Effector memory CD4-positive, alpha-beta T cell (primary cell): ENCODE data around the gene CENPP.

ENCODE experiments used
- DNase-seq, 3 donors: peaks; one replicate each; pipeline ENCODE4 v3.0.0-alpha.2; 2020
- H3K27ac ChIP-seq: 2 replicates; pipeline ENCODE4 v1.7.0; 2013; ENCODE audit warnings: mild to moderate bottlenecking, low read length, moderate library complexity; ENCODE audit not compliant: insufficient read depth, poor library complexity, severe bottlenecking
- H3K27me3 ChIP-seq: replicated peaks from 2 replicates; pipeline ENCODE4 v1.7.0; 2013; ENCODE audit warnings: mild to moderate bottlenecking, low read length; ENCODE audit not compliant: insufficient read depth, control insufficient read depth, poor library complexity, severe bottlenecking
- H3K36me3 ChIP-seq: 2 replicates; pipeline ENCODE4 v1.7.0; 2013; ENCODE audit warnings: mild to moderate bottlenecking, low read length, moderate library complexity; ENCODE audit not compliant: control insufficient read depth, insufficient read depth
- H3K4me1 ChIP-seq: 2 replicates; pipeline ENCODE4 v1.7.0; 2013; ENCODE audit warnings: low read length, mild to moderate bottlenecking; ENCODE audit not compliant: control insufficient read depth, insufficient read depth, poor library complexity, severe bottlenecking
- H3K4me3 ChIP-seq: 2 replicates; pipeline ENCODE4 v1.7.0; 2013; ENCODE audit warnings: low read length, low read depth, mild to moderate bottlenecking; ENCODE audit not compliant: insufficient read depth, poor library complexity, severe bottlenecking
- H3K9me3 ChIP-seq: 2 replicates; pipeline ENCODE4 v1.7.0; 2013; ENCODE audit warnings: mild to moderate bottlenecking, low read length, moderate library complexity; ENCODE audit not compliant: control insufficient read depth

The CENPP gene

DNA sequence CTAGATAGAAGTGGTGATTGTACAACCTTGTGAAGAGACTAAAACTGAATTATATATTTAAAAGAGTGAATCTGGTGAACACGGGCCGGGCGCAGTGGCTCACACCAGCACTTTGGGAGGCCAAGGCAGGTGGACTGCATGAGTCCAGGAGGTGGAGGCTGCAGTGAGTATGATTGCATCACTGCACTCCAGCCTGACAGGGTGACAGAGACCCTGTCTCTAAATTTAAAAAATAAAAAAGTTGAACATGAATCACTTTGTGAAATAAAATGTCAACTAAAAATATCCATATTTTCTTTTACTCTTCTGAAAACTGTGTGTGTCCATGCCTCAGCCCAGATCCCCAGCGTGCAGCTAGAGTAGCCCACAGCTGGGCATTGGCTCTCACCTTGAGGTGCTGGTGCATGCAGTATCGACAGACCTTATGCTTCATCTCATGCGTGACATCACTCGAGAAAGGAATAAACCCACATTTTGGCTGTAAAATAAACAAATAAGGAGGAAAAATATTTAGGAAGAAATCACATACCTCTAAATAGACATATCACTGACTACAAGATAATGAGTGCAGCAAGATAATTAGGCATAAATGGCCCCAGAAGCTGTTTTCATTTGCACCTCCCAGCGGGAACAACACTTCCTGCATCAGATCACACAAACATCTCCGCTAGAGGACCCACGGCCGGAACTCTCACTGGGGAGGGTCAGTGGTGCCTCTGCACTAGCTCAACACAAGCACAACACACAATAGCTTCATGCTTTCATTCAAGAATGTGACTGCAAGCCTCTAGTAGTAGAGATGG is 322.1 kb downstream of the CENPP start:
- Histone ChIP-seq H3K36me3 (peaks cover 70% of the 10 kb centered on the region), H3K27ac (no peak overlapping the region), H3K9me3 (no peaks in the 10 kb centered on the region), H3K4me1 (no peaks in the 10 kb centered on the region), H3K27me3 (no peaks in the 10 kb centered on the region), H3K4me3 (no peak overlapping the region)
- no peak for DNase-seq

DNA sequence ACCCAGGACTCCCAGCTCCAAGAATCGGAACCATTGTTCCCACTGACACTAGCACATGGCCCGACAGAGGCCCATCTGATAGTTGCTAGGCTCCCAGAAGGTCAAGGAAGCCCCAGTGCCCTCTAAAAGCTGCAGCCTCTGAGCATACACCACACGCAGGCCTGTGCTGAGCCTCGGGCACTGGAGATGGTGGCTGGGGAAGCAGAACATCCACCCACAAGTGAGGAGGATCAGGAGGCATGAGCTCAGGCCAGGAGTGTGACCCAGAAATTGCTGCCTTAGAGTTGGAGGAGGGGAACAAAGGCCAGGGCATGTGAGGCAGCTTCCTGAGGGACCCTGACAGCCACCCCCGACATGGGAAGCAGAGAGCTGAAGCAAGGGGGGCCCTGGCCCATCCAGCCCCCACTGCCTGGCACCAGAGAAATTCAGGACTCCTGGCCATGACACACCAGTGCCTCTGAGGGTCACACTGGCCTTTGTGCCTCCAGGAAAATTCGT is 322.8 kb downstream of the CENPP start:
- H3K27ac ChIP-seq = no peak overlapping the region
- H3K9me3 ChIP-seq = no peaks in the 10 kb centered on the region
- H3K27me3 ChIP-seq = no peaks in the 10 kb centered on the region
- H3K4me1 ChIP-seq = no peaks in the 10 kb centered on the region
- no peak for DNase-seq
- no peak overlapping the region for H3K4me3 ChIP-seq
- peaks cover 64% of the 10 kb centered on the region for H3K36me3 ChIP-seq

DNA sequence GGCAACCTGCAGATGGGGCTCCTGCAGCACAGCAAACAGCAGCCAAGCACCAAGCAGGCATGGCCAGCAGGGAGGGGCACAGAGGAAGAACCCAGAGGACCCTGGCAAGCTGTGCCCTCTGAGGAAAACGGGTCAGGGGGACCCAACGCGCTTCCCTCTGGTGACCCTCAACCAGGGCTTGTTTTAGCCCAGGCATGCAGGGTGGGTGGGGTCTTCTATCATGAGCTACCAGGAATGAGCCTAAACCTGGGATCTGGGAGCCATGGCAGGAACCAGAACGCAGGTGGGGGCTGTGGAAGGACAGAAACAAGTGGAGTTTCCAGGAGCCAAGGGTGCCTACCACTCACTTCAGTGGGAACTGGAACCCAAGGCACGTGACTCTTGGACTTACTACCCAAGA is 323.3 kb downstream of the CENPP start:
- H3K4me3 ChIP-seq = no peak overlapping the region
- DNase-seq = no peak
- H3K4me1 ChIP-seq = no peaks in the 10 kb centered on the region
- H3K36me3 ChIP-seq = peaks cover 59% of the 10 kb centered on the region
- H3K27me3 ChIP-seq = no peaks in the 10 kb centered on the region
- H3K27ac ChIP-seq = no peak overlapping the region
- no peaks in the 10 kb centered on the region for H3K9me3 ChIP-seq

DNA sequence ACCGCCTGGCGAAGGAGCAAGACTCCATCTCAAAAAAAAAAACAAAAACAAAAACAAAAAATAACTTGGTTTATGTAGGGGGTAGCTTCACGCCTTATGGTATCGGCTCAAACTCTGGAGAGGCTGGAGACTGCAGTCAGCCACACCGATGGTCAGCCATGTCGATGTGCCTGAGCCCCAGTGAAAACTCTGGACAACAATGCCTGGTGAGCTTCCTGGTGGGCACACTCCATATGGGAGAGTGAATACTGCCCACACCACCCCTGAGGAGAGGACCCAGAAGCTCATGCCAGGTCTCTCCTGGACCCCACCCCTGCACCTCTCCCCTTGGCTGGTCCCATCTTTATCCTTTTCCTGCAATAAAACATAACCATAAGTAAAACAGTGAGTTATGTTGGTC is 324.5 kb downstream of the CENPP start:
- DNase-seq = no peak
- H3K27me3 ChIP-seq = no peaks in the 10 kb centered on the region
- H3K27ac ChIP-seq = no peak overlapping the region
- peaks cover 59% of the 10 kb centered on the region for H3K36me3 ChIP-seq
- H3K9me3 ChIP-seq = no peaks in the 10 kb centered on the region
- no peaks in the 10 kb centered on the region for H3K4me1 ChIP-seq
- H3K4me3 ChIP-seq = no peak overlapping the region

DNA sequence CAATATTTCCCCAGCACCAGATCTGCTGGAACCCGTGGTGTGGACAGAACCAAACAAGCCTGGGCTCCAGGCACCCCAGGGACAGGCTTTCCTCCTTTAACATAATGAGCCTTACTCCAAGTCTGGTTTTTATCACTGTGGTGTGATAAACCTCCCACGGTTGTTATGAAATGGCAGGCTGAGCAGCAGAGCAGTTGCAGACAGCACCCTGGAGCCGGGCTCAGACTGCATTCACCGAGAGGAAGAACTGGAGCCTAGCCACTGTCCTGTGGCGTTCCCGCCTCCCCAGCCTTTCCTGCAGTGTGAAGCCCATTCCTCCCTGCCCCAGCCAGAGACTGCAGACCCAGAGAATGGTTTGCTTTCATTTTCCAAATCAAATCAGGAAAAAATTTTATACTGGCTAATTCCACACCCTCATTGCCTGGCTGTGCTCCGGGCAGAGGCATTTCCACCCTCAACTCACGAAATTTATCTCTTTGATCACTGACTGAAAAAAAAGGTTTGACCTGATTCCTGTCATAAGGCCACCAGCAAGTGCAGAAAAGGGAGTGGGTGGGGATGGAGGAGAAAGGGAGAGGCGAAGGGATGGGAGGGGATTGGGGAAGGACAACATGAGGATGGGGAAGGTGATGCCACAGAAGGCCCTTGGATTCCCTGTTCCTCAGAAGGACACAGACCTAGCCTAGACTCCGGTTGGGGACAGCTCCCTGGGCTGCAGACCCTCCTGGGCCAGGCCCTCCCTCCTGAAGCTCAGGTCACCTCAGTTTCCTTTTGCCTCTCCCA is 325.3 kb downstream of the CENPP start:
- Histone ChIP-seq H3K4me3 (no peak overlapping the region), H3K9me3 (no peaks in the 10 kb centered on the region), H3K4me1 (no peaks in the 10 kb centered on the region), H3K36me3 (peaks cover 58% of the 10 kb centered on the region), H3K27ac (no peak overlapping the region), H3K27me3 (no peaks in the 10 kb centered on the region)
- no peak for DNase-seq

DNA sequence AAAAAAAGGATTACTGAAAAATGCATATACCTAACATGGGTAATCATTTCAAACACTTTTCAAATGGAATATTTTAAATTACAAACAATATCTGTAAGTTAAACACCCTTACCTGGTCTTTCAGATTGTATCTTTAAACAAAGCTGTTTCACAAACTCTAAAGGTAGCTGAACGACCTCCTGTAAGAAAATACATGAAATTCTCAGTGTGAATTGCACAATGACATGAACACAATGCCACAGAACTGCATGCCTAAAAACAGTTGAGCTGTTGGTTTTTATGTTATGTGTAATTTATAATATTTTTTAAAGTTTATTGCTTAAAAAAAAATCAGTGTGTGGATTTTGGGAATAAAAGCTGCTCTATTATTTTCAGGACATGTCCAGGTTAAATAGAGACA is 326.7 kb downstream of the CENPP start:
- no peak overlapping the region for H3K27ac ChIP-seq
- no peak overlapping the region for H3K4me3 ChIP-seq
- H3K9me3 ChIP-seq = no peaks in the 10 kb centered on the region
- H3K36me3 ChIP-seq = peaks cover 65% of the 10 kb centered on the region
- no peaks in the 10 kb centered on the region for H3K27me3 ChIP-seq
- no peak for DNase-seq
- no peaks in the 10 kb centered on the region for H3K4me1 ChIP-seq

DNA sequence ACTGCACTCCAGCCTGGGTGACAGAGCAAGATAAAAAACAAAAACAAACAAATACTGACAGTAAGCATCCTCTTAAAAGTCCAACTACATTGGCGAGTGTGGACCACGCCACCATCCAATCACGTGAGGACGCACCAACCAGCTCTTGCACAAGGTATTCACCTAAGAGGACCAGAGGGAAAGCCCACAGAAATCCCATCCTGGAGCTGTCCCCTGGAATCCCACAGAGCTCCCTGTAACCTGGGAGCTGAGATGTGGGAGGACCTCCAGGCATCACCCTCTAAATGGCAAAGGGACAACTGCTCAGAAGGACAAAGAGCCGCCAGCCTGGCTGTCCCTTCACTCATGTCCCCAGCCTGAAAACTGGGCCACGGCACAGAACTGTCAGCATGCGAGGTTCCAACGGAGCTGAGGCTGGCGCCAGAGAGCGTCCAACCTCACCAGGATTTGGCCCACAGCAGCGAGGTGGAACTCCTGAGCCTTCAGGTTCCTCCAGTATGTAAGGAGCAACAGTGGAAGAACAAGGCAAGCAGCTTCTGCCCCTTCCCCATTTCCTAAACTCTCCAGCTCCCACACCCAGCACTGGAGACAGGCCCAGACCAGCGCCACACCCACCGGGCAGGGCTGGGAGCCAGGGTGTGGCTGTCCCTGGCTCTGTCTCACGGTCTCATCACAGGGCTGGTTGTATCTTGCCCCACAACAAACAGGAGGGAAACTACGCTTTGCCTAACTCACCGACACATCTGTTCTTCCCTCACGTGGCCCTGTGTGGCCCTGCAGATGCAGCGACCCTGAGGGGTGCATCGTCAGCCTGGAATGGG is 328.9 kb downstream of the CENPP start:
- Histone ChIP-seq H3K27ac (no peak overlapping the region), H3K36me3 (peaks cover 49% of the 10 kb centered on the region), H3K4me3 (no peak overlapping the region), H3K4me1 (no peaks in the 10 kb centered on the region), H3K9me3 (no peaks in the 10 kb centered on the region), H3K27me3 (no peaks in the 10 kb centered on the region)
- DNase-seq = no peak

DNA sequence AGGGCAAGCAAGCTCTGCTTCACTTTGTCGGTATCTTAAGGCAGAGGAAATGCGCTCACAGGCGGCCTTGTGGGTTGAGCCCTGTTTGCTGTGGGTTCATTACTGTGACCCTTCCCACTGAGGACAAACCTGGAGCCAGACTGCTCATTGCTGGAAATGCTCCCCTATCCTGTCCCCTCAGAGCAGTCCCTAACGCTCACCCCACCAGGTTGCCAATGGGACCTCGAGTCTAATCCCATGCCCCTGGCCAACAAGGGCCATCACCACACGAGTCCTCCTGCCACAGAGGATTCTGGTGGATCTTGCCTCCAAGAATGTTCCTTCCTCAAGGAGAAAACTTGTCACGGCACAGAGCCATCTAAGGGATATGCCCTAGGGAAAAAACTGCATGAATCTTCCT is 329.6 kb downstream of the CENPP start:
- peaks cover 49% of the 10 kb centered on the region for H3K36me3 ChIP-seq
- H3K4me1 ChIP-seq = no peaks in the 10 kb centered on the region
- no peaks in the 10 kb centered on the region for H3K27me3 ChIP-seq
- H3K9me3 ChIP-seq = no peaks in the 10 kb centered on the region
- no peak overlapping the region for H3K27ac ChIP-seq
- H3K4me3 ChIP-seq = no peak overlapping the region
- DNase-seq = no peak

DNA sequence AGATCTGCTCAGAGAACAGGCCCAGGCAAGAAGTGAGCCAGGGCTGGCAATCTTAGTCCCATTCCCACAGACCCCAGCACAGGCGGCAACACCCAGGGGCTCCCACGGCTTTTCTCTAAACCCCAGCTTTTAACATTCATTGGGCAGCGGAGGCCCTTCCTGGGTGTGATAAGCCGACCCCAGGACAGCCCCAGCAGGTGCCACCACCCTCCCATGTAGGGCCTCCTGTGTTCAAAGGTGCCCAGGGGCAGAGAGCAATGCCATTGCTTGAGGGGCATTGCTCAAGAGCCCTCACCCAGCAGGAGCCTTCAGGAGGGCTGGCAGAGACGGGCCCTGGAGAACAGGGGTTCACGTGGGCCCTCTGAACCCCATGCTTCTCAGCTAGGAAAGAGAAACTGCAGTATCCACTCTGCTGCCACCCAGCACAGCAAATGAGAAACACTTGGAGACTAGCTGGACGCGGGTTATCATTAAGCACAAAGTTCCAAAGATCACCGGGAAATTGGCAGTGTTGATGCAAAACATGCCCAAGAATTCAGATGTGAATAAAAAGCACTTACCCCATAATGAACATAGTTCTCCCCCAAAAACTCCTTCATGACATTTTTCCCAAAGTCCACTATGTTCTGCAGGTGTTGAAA is 330.3 kb downstream of the CENPP start:
- Histone ChIP-seq H3K4me1 (no peaks in the 10 kb centered on the region), H3K36me3 (peaks cover 43% of the 10 kb centered on the region), H3K27ac (no peak overlapping the region), H3K9me3 (no peaks in the 10 kb centered on the region), H3K4me3 (no peak overlapping the region), H3K27me3 (no peaks in the 10 kb centered on the region)
- DNase-seq = no peak
